ENCODE results near the gene CETP. TPM values are rescaled to one million over a fixed set of nuclear protein-coding genes. Genes with fewer than 3 reads are reported as not detected.
"Not testable (repeated sequence)": the region's sequence is repeated elsewhere in the genome, so short reads cannot be mapped to it uniquely, and the experiment has no call there.

Gene CETP
- total RNA-seq, 1 experiment from 2014 or later = not detected

GRCh38 chr16:57004387-57005250 lies 42.9 kb downstream of the CETP start:
- ATAC-seq = no peak
- Histone ChIP-seq H4K20me1 (ENCODE audit: low read length) (no peaks in the 10 kb centered on the region), H3K4me3 (ENCODE audit: low read length) (no peak overlapping the region), H3K9me3 (ENCODE audit: low read length) (no peaks in the 10 kb centered on the region), H3K27me3 (ENCODE audit: low read length) (no peaks in the 10 kb centered on the region), H3K9me2 (replicated peaks; ENCODE audit: low read length) (no peaks in the 10 kb centered on the region), H3K9ac (ENCODE audit: low read length) (no peak overlapping the region), H3K4me2 (ENCODE audit: low read length) (no peak overlapping the region), H3K27ac (ENCODE audit: low read length) (no peak overlapping the region), H3K79me2 (ENCODE audit: low read length) (no peaks in the 10 kb centered on the region), H2AFZ (ENCODE audit: low read length) (no peak overlapping the region), H3K4me1 (ENCODE audit: insufficient read depth, low read length) (peaks cover 9% of the 10 kb centered on the region), H3F3A (ENCODE audit: low read length, unreplicated experiment) (no peaks in the 10 kb centered on the region), H3K36me3 (ENCODE audit: low read depth, low read length) (no peaks in the 10 kb centered on the region)
- intact Hi-C loops (cut with micrococcal nuclease) = no loop called here
- TF ChIP-seq EZH2 (IDR thresholded peaks at IDR 0.05; ENCODE audit: low read length, unreplicated experiment) (no peak), EZH2phosphoT487 (IDR thresholded peaks at IDR 0.05; ENCODE audit: borderline replicate concordance, low read length) (no peak), CTCF (conservative IDR thresholded peaks at IDR 0.05; ENCODE audit: low read depth, low read length) (no peak)
- ChIA-PET POLR2A (ENCODE audit: unreplicated experiment) (no interaction called here), CTCF (no interaction called here)
- no peak for DNase-seq
- no TSS peak for BruUV-seq (replicated peaks)

GRCh38 chr16:57005597-57005996 lies 43.8 kb downstream of the CETP start:
- H3K9ac ChIP-seq (ENCODE audit: low read length); H3K4me1 ChIP-seq (ENCODE audit: insufficient read depth, low read length); DNase-seq; ATAC-seq; intact Hi-C loops (cut with micrococcal nuclease); BruUV-seq (replicated peaks); H3F3A ChIP-seq (ENCODE audit: low read length, unreplicated experiment); H3K27ac ChIP-seq (ENCODE audit: low read length); H3K4me3 ChIP-seq (ENCODE audit: low read length); H2AFZ ChIP-seq (ENCODE audit: low read length); CTCF ChIA-PET; H3K79me2 ChIP-seq (ENCODE audit: low read length); POLR2A ChIA-PET (ENCODE audit: unreplicated experiment); H3K27me3 ChIP-seq (ENCODE audit: low read length); H3K9me3 ChIP-seq (ENCODE audit: low read length); H4K20me1 ChIP-seq (ENCODE audit: low read length); H3K36me3 ChIP-seq (ENCODE audit: low read depth, low read length); H3K4me2 ChIP-seq (ENCODE audit: low read length); H3K9me2 ChIP-seq (replicated peaks; ENCODE audit: low read length): not testable (repeated sequence)

GRCh38 chr16:57007050-57007449 lies 45.3 kb downstream of the CETP start:
- DNase-seq (no peak), ATAC-seq (no peak)
- Histone ChIP-seq H3K4me2 (ENCODE audit: low read length) (no peak overlapping the region), H3K4me3 (ENCODE audit: low read length) (no peak overlapping the region), H2AFZ (ENCODE audit: low read length) (no peak overlapping the region), H3F3A (ENCODE audit: low read length, unreplicated experiment) (no peaks in the 10 kb centered on the region), H4K20me1 (ENCODE audit: low read length) (no peaks in the 10 kb centered on the region), H3K9ac (ENCODE audit: low read length) (no peak overlapping the region), H3K36me3 (ENCODE audit: low read depth, low read length) (no peaks in the 10 kb centered on the region), H3K79me2 (ENCODE audit: low read length) (no peaks in the 10 kb centered on the region), H3K27ac (ENCODE audit: low read length) (no peak overlapping the region), H3K4me1 (ENCODE audit: insufficient read depth, low read length) (no peaks in the 10 kb centered on the region), H3K27me3 (ENCODE audit: low read length) (no peaks in the 10 kb centered on the region), H3K9me3 (ENCODE audit: low read length) (no peaks in the 10 kb centered on the region), H3K9me2 (replicated peaks; ENCODE audit: low read length) (no peaks in the 10 kb centered on the region)
- ChIA-PET CTCF (no interaction called here), POLR2A (ENCODE audit: unreplicated experiment) (interaction anchor here (0.6 to 0.7 kb wide), 2 partner anchors 35 to 75 kb away, joined by 5 to 7 read pairs; no protein-coding TSS in a partner anchor)
- TF ChIP-seq CTCF (conservative IDR thresholded peaks at IDR 0.05; ENCODE audit: low read depth, low read length) (no peak), EZH2phosphoT487 (IDR thresholded peaks at IDR 0.05; ENCODE audit: borderline replicate concordance, low read length) (no peak), EZH2 (IDR thresholded peaks at IDR 0.05; ENCODE audit: low read length, unreplicated experiment) (no peak)
- BruUV-seq (replicated peaks) = no TSS peak
- intact Hi-C loops (cut with micrococcal nuclease) = no loop called here

Measured in PC-3 (cell line).